Measurements from ENCODE around the gene NIM1K. TPM values are rescaled to one million over a fixed set of nuclear protein-coding genes. Genes with fewer than 3 reads are reported as not detected.

Gene NIM1K
- total and polyA plus RNA-seq, 2 of the 13 experiments (the other 11 are each of a cell fraction or from before 2014, with no cell fraction given), result 0.04 TPM; not detected in 1

- Histone ChIP-seq H3K4me3 (replicated peaks in 1 of 3; ENCODE audit: insufficient read depth in 1 of 3, low read depth in 2 of 3, low read length in 3 of 3) (no peak overlapping the region), H3K9me3 (ENCODE audit: low read length) (no peaks in the 10 kb centered on the region), H3K4me1 (ENCODE audit: insufficient read depth, low read length) (peaks cover 7% of the 10 kb centered on the region; the same call in 1 of the 2 replicates), H3K79me2 (ENCODE audit: insufficient read depth, low read length) (no peaks in the 10 kb centered on the region), H3K27me3 (ENCODE audit: control insufficient read depth in 1 of 2, insufficient read depth in 2 of 2, low read length in 2 of 2) (peaks cover 3 to 16% of the 10 kb centered on the region in 2 experiments; a peak in 4 of 5 replicates), H3K4me2 (ENCODE audit: low read depth, low read length) (no peak overlapping the region), H4K20me1 (ENCODE audit: insufficient read depth, low read length) (no peaks in the 10 kb centered on the region), H2AFZ (ENCODE audit: low read length) (no peak overlapping the region), H3K36me3 (replicated peaks in 1 of 2; ENCODE audit: control insufficient read depth in 1 of 2, insufficient read depth in 2 of 2, low read length in 2 of 2) (no peaks in the 10 kb centered on the region), H3K27ac (ENCODE audit: extremely low read length, insufficient read depth, low read length) (no peak overlapping the region), H3K9ac (ENCODE audit: insufficient read depth, low read depth, low read length) (no peak overlapping the region)
- ChIA-PET CTCF (ENCODE audit: low intra/inter-chr PET ratio, low total read pairs) (no interaction called here), POLR2A (no interaction called here)
- intact Hi-C loops (cut with micrococcal nuclease; ENCODE audit: unreplicated experiment) (no loop called here), in situ Hi-C loops (cut with HindIII; ENCODE audit: extremely low pct_ligation_motif_present, low pct_unique_long_range_greater_than_20kb) (no loop called here)
- no TSS peak for BruUV-seq (replicated peaks)
- FAIRE-seq, result no peak
- DNase-seq (ENCODE audit: low spot score), result no peak
- no peak for ATAC-seq
- TF ChIP-seq GLMP (CRISPR knock-in tag; IDR thresholded peaks at IDR 0.05; ENCODE audit: borderline replicate concordance) (no peak), JUN (CRISPR knock-in tag; IDR thresholded peaks at IDR 0.05) (no peak), ZNF263 (CRISPR knock-in tag; IDR thresholded peaks at IDR 0.05) (no peak), ZBTB38 (CRISPR knock-in tag; IDR thresholded peaks at IDR 0.05) (no peak), ZNF740 (CRISPR knock-in tag; IDR thresholded peaks at IDR 0.05) (no peak)
Observed at GRCh38 chr5:43243270-43243669, 51.2 kb downstream of the NIM1K start.

- Histone ChIP-seq H3K4me1 (ENCODE audit: insufficient read depth, low read length) (peaks cover 7% of the 10 kb centered on the region; the same call in 1 of the 2 replicates), H3K4me3 (replicated peaks in 1 of 3; ENCODE audit: insufficient read depth in 1 of 3, low read depth in 2 of 3, low read length in 3 of 3) (no peak overlapping the region), H2AFZ (ENCODE audit: low read length) (no peak overlapping the region), H3K27ac (ENCODE audit: extremely low read length, insufficient read depth, low read length) (no peak overlapping the region), H3K79me2 (ENCODE audit: insufficient read depth, low read length) (no peaks in the 10 kb centered on the region), H3K9me3 (ENCODE audit: low read length) (no peaks in the 10 kb centered on the region), H3K36me3 (replicated peaks in 1 of 2; ENCODE audit: control insufficient read depth in 1 of 2, insufficient read depth in 2 of 2, low read length in 2 of 2) (no peaks in the 10 kb centered on the region), H4K20me1 (ENCODE audit: insufficient read depth, low read length) (no peaks in the 10 kb centered on the region), H3K27me3 (ENCODE audit: control insufficient read depth in 1 of 2, insufficient read depth in 2 of 2, low read length in 2 of 2) (peaks cover 3 to 16% of the 10 kb centered on the region in 2 experiments; a peak in 4 of 5 replicates), H3K9ac (ENCODE audit: insufficient read depth, low read depth, low read length) (no peak overlapping the region), H3K4me2 (ENCODE audit: low read depth, low read length) (no peak overlapping the region)
- in situ Hi-C loops (cut with HindIII; ENCODE audit: extremely low pct_ligation_motif_present, low pct_unique_long_range_greater_than_20kb), result no loop called here
- peak; percentile 52; the same call in 2 of the 3 replicates for ATAC-seq
- intact Hi-C loops (cut with micrococcal nuclease; ENCODE audit: unreplicated experiment), result no loop called here
- DNase-seq (ENCODE audit: low spot score), result no peak
- ChIA-PET POLR2A (no interaction called here), CTCF (ENCODE audit: low intra/inter-chr PET ratio, low total read pairs) (no interaction called here)
- no TSS peak for BruUV-seq (replicated peaks)
- FAIRE-seq, result no peak
- WGBS (ENCODE audit: low lambda C conversion rate), result 23% methylated on average over 11 of the region's 11 CpGs
- TF ChIP-seq TEF (CRISPR knock-in tag; IDR thresholded peaks at IDR 0.05) (no peak), KDM6A (CRISPR knock-in tag; IDR thresholded peaks at IDR 0.05; ENCODE audit: low read depth) (no peak), TAF15 (IDR thresholded peaks at IDR 0.05; ENCODE audit: low read depth, low read length, poor library complexity, severe bottlenecking) (no peak), ATRX (CRISPR knock-in tag; IDR thresholded peaks at IDR 0.05; ENCODE audit: borderline replicate concordance) (no peak), ETV6 (CRISPR knock-in tag; conservative IDR thresholded peaks at IDR 0.05) (no peak), ZNF800 (CRISPR knock-in tag; IDR thresholded peaks at IDR 0.05) (no peak), U2AF2 (IDR thresholded peaks at IDR 0.05; ENCODE audit: low read depth, low read length) (no peak), GATA4 (IDR thresholded peaks at IDR 0.05; ENCODE audit: borderline replicate concordance, low read depth) (no peak), SNAPC5 (CRISPR knock-in tag; IDR thresholded peaks at IDR 0.05; ENCODE audit: borderline replicate concordance) (no peak)
Observed at GRCh38 chr5:43244823-43245565, 53.0 kb downstream of the NIM1K start.
